Activated T-helper 2 cell treated with anti-CD3 and anti-CD28 coated beads, Interferon-gamma antibody, Interleukin-2, Interleukin-4, amounts not matched to agents 10 μg/mL and 5 μg/mL and 100 μg/mL, durations not matched to agents 14 hours and 24 hours and 36 hours (primary cell): ENCODE measurements around the gene SMIM35. TPM values are rescaled to one million over a fixed set of nuclear protein-coding genes. Genes with fewer than 3 reads are reported as not detected.
A peak's percentile ranks its signal among the peaks of the same experiment; 100 is the strongest.

ENCODE experiments used
- DNase-seq: peaks from one replicate; pipeline ENCODE4 v3.0.0; 2021; ENCODE audit warnings: low spot score
- H3K27ac Mint-ChIP-seq: one replicate; pipeline ENCODE4 v1.8.0; 2021; ENCODE audit warnings: mixed read lengths
- H3K27me3 Mint-ChIP-seq: one replicate; pipeline ENCODE4 v1.8.0; 2021; ENCODE audit warnings: low read depth, mixed read lengths
- H3K36me3 Mint-ChIP-seq: one replicate; pipeline ENCODE4 v1.8.0; 2021; ENCODE audit warnings: low read depth, mixed read lengths
- H3K4me1 Mint-ChIP-seq: one replicate; pipeline ENCODE4 v1.8.0; 2021; ENCODE audit warnings: low read depth, mixed read lengths
- H3K4me3 Mint-ChIP-seq: one replicate; pipeline ENCODE4 v1.8.0; 2021; ENCODE audit warnings: low read depth, mild to moderate bottlenecking, moderate library complexity, mixed read lengths
- H3K9me3 Mint-ChIP-seq: one replicate; pipeline ENCODE4 v1.8.0; 2021; ENCODE audit warnings: mixed read lengths
- intact Hi-C: fragments of 100-400 bp; cut with micrococcal nuclease; formaldehyde crosslinking; loops from one replicate; pipeline ENCODE4 v1.15.1; 2023
- total RNA-seq: library from RNA; stranded (reverse); gene quantifications from 2 replicates; pipeline ENCODE4 v1.2.3, GENCODE V29; 2022

The SMIM35 gene
- total RNA-seq, 1 donor from 2014 or later, result 1.7 TPM

DNA sequence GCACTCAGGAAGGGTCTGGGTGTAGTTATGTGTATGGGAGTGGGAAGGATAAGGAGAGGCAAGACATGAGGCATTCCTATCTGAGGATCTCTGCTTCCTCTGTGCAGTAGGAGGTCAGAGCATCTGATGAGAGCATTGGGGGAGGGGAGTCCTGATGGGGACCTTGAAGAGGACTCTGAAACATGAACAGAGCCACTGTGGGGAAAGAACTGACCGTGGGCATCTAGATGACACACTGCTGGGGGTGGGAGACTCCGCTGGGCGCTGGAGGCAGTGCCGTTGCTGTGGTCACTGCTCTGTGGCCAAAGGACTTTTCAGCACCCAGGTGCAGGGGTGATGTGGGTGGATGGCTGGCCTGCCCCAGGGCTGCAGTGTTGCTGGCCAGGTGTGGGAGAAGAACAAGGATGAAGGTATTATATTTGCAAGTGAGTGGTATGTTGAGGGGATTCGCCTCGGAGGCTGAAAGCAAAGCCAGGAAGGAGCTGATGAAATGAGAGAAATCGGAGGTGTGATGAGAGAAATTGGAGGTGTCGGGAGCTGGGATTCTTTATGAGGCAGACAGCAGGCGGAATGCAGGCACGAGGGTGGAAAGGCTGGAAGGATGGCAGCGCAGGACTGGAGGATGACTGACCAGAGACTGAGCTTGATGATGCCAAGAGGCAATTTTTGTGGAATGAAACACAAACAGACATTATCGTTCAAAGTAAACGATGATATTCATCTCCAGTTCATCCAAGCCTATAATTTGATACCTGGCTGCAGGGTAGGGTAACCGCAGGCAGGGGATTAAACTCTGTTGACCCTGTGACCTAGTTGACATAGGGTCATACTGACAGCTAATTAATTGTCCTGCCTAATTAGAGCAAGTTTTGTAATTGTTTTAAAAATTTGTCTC lies 29.3 kb downstream of the SMIM35 start:
- no peak overlapping the region for H3K27ac Mint-ChIP-seq
- H3K9me3 Mint-ChIP-seq, result no peaks in the 10 kb centered on the region

DNA sequence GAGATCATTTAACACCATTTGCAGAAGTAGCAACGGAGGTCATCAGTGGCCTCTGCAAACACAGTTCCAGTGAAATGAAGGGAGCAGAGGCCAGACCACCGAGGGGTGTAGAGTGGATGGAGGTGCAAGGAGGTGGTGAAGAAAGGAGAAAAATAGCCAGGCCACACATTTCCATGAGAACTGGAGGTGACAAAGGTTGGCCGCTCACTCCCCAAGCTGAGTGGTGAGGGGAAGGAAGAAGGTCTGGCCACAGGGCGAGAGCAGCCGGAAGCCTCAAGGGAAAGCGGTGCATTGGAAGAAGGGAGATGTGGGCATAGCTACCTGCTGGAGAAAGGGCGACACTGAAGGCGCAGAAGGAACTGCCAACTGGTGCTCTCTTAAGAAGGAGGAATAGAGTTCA lies 30.0 kb downstream of the SMIM35 start:
- DNase-seq, result no peak
- no peaks in the 10 kb centered on the region for H3K9me3 Mint-ChIP-seq
- intact Hi-C loops, result no loop called here
- H3K27ac Mint-ChIP-seq, result no peak overlapping the region
- H3K36me3 Mint-ChIP-seq, result no peaks in the 10 kb centered on the region
- H3K4me3 Mint-ChIP-seq, result no peak overlapping the region
- peaks cover 16% of the 10 kb centered on the region for H3K4me1 Mint-ChIP-seq
- H3K27me3 Mint-ChIP-seq, result peaks cover 8% of the 10 kb centered on the region

More for the DNA sequence above, 29.3 kb downstream of the SMIM35 start:
- intact Hi-C loops, result no loop called here
- Mint-ChIP-seq H3K4me3 (no peak overlapping the region), H3K4me1 (peaks cover 10% of the 10 kb centered on the region), H3K27me3 (peaks cover 8% of the 10 kb centered on the region), H3K36me3 (no peaks in the 10 kb centered on the region)
- no peak for DNase-seq

DNA sequence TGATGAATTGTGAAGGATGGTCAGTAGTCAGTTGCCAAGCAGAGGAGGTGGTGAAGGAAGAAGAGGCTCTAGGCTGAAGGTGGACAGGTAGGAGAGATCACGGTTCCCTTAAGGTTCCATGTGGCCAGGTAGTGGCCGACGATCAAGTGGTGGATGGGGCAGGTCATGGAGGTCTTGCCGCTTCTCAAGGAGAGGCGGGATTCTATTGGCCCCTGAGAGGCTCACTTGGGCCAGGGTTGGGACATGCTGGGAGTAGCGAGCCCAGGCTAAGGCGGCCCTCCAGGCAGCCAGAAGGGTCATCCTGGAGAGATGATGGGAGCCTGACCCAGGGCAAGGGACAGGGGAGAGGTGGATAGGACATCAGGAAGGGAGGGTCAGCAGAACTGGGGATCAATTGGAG lies 30.8 kb downstream of the SMIM35 start:
- Mint-ChIP-seq H3K27me3 (peaks cover 8% of the 10 kb centered on the region), H3K9me3 (no peaks in the 10 kb centered on the region), H3K4me1 (peaks cover 24% of the 10 kb centered on the region), H3K27ac (no peak overlapping the region), H3K4me3 (no peak overlapping the region), H3K36me3 (no peaks in the 10 kb centered on the region)
- intact Hi-C loops, result no loop called here
- DNase-seq, result no peak

DNA sequence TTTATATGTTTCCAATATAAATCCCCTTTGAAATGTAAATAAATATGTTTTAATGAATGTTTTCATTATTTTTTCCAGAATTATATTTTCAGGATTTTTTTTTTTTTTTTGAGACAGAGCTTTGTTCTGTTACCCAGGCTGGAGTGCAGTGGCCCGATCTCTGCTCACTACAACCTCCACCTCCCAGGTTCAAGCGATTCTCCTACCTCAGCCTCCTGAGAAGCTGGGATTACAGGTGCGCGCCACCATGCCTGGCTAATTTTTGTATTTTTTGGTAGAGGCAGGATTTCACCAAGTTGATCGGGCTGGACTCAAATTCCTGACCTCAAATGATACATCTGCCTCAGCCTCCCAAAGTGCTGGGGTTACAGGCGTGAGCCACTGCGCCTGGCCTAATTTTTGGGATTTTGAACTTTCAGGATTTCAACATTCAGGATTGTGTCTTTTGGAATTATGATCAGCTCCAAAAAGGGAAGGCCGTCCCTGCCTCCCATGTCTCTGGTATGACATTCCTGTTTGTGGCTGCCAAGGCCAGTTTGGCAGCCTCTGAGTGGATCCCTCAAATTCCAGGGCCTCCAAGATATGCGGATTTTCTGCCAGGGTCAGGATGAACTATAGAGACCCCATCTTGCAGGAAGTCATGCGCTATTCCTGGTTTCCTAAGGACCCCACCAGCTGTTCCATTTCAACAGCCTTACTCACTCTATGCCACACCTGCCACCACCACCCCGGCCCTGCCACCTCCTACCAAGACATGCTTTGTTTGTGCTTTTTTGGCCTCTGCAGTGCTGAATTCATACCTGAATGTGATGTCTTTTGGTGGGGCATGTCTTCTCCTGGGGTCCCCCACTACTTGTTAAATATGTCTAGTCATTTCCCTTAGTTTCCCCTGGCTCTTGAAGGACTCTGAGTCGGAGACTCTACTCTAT lies 31.8 kb downstream of the SMIM35 start:
- Mint-ChIP-seq H3K27me3 (peaks cover 7% of the 10 kb centered on the region), H3K27ac (no peak overlapping the region), H3K4me3 (no peak overlapping the region), H3K4me1 (peaks cover 33% of the 10 kb centered on the region), H3K36me3 (no peaks in the 10 kb centered on the region), H3K9me3 (no peaks in the 10 kb centered on the region)
- no peak for DNase-seq
- intact Hi-C loops, result no loop called here

DNA sequence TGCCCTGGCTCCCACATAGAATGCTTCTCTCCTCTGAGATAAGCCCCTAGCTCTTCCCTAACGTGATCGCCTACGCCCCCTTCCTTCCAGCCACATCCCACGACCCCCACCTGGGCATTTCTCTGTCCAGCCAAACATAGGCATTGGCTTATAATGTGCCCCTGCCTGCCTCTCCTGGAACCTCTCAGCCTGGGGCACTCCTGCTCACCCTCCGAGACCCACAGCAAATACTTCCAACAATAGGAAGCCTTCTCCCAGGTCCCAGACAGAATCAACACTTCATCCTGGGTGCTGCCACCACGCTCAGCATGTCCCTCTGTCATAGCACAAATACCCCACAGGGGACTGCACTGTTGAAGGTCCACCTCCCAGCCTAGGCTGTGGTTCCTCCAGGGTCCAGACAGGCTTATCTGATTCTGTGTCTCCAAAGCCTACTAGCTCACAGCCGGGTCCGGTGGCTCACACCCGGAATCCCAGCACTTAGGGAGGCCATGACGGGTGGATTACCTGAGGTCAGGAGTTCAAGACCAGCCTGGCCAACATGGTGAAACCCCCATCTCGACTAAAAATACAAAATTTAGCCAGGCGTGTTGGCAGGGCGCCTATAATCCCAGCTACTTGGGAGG lies 34.1 kb downstream of the SMIM35 start:
- Mint-ChIP-seq H3K27me3 (peaks cover 7% of the 10 kb centered on the region), H3K4me1 (peaks cover 47% of the 10 kb centered on the region), H3K36me3 (no peaks in the 10 kb centered on the region), H3K4me3 (no peak overlapping the region), H3K27ac (peak overlapping the region; percentile 81), H3K9me3 (no peaks in the 10 kb centered on the region)
- no peak for DNase-seq
- intact Hi-C loops, result loop anchor here (1.0 to 2.0 kb wide), 4 partner anchors 102 to 245 kb away; no protein-coding TSS in a partner anchor

DNA sequence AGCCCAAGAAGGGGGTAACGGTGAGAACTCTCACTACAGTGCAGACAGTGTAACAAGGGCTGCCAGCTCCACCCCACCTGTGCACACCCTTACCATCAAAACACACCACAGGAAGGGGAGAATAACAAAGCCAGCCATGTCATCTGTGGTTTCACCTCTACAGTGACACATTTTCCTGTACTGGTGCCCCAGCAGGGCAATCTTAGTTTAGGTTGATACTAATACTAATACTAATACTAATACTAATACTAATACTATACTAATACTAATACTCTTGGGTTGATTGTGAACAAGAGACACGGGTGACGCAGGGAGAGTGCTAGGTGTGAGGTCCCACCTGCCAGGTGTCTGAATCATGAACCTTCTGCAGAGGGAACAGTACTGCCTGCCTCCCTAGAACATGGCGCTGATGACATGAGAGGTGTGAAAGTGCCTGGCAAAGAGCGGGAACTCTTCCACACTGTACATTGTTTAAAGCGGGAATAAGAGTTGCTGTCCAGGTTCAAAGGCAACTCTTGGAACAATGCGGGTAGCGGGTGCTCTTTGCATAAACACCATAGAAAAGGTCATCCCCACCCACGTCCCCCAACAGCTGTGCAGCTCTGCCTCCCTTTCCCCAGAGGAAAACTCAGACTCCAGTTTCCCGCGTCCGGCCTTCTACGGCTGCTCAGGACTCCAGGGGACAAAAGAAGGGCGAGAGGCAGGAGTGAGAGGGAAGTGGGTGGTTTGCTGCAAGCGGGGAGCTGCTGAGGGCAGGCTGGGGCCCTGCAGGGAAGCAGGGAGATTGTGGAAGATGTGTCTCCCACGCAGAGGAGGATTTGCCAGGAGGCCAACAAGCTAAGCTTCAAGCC lies 34.9 kb downstream of the SMIM35 start:
- Mint-ChIP-seq H3K27ac (peak overlapping the region; percentile 94), H3K36me3 (no peaks in the 10 kb centered on the region), H3K4me3 (peak overlapping the region; percentile 5), H3K4me1 (peaks cover 54% of the 10 kb centered on the region), H3K27me3 (no peaks in the 10 kb centered on the region), H3K9me3 (no peaks in the 10 kb centered on the region)
- intact Hi-C loops, result loop anchor here (2.0 kb wide), 1 partner anchor 229 kb away; no protein-coding TSS in a partner anchor
- DNase-seq, result peak; percentile 65

DNA sequence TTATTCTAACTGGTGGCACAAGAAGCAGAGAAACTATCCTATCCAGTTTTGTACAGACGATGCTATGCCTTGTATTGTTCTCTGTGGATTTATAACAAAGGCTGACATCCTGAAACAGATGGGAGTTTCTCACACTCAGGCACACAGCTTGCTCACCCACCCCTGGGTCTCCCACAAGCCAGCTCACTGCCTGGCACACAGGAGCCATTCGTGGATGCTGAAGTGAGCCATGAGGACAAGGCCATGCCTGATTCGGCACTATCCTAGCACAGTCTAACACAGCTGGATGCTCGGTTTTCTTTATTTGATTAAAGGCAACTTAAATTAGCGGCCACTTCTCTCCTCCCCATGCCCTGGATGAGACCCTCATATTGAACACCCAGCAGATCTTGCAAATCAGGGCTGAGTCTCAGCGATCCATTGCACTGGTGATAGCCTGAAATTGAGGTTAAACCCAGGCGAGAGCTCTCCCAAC lies 35.6 kb downstream of the SMIM35 start:
- Mint-ChIP-seq H3K4me3 (peak overlapping the region; percentile 2), H3K4me1 (peaks cover 61% of the 10 kb centered on the region), H3K9me3 (no peaks in the 10 kb centered on the region), H3K27me3 (no peaks in the 10 kb centered on the region), H3K36me3 (no peaks in the 10 kb centered on the region), H3K27ac (peak overlapping the region; percentile 94)
- intact Hi-C loops, result no loop called here
- no peak for DNase-seq

DNA sequence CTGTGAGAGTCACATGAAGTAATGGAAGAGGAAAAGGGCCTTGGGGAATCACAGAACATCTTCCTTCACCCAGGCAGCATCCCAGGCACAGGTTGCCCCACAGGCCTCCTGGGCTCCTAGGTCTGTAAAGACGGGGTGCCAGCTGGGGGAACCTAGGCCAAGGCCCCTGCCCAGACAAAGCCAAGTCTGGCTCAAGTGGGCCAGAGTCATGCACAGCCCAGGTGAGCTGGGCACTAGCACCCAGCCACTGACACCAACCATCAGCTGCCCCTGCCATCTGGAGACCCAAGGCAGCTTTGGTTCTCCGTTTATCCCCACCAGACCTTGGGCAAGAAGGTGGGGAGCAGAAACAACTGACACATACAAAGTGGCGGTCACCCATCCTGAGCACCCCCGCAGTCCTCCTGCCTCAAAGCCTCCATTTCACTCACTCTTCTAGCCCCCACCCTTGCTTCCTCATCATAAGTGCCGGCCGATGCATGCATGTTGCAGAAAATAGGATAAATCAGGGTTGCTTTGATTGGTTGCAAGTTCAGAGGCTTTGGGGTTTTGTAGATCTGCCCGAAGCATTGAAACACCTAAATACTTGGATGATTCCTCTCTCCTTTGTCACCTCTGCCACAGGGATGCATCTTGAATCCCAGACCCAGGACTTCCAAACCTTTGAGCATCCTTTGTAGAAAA lies 36.4 kb downstream of the SMIM35 start:
- intact Hi-C loops, result no loop called here
- no peak overlapping the region for H3K4me3 Mint-ChIP-seq
- peak overlapping the region; percentile 94 for H3K27ac Mint-ChIP-seq
- H3K27me3 Mint-ChIP-seq, result no peaks in the 10 kb centered on the region
- no peak for DNase-seq
- no peaks in the 10 kb centered on the region for H3K9me3 Mint-ChIP-seq
- H3K36me3 Mint-ChIP-seq, result no peaks in the 10 kb centered on the region
- H3K4me1 Mint-ChIP-seq, result peaks cover 69% of the 10 kb centered on the region

DNA sequence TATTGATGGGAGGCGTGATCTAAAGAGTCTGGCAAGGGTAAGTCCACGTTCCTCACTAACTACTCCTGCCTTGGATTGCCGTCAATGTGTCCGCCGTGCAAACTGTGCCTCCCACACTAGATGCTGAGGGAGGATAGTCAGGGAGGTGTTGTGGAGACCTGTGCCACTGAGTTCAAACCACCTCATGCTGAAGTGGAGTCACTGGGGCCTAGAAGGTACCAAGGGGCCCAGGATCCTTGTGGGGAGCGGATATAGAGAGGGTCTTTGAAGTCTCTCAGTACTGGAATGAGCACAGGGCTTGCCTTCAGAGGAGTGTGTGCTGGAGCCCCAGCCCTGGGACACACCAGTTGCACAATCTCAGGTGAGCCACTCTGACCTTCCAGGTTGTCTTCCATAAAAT lies 37.0 kb downstream of the SMIM35 start:
- Mint-ChIP-seq H3K4me1 (peaks cover 75% of the 10 kb centered on the region), H3K4me3 (no peak overlapping the region), H3K9me3 (no peaks in the 10 kb centered on the region), H3K27me3 (no peaks in the 10 kb centered on the region), H3K27ac (peak overlapping the region; percentile 70), H3K36me3 (no peaks in the 10 kb centered on the region)
- intact Hi-C loops, result loop anchor here (5.0 kb wide), 2 partner anchors 153 to 198 kb away; no protein-coding TSS in a partner anchor
- no peak for DNase-seq

DNA sequence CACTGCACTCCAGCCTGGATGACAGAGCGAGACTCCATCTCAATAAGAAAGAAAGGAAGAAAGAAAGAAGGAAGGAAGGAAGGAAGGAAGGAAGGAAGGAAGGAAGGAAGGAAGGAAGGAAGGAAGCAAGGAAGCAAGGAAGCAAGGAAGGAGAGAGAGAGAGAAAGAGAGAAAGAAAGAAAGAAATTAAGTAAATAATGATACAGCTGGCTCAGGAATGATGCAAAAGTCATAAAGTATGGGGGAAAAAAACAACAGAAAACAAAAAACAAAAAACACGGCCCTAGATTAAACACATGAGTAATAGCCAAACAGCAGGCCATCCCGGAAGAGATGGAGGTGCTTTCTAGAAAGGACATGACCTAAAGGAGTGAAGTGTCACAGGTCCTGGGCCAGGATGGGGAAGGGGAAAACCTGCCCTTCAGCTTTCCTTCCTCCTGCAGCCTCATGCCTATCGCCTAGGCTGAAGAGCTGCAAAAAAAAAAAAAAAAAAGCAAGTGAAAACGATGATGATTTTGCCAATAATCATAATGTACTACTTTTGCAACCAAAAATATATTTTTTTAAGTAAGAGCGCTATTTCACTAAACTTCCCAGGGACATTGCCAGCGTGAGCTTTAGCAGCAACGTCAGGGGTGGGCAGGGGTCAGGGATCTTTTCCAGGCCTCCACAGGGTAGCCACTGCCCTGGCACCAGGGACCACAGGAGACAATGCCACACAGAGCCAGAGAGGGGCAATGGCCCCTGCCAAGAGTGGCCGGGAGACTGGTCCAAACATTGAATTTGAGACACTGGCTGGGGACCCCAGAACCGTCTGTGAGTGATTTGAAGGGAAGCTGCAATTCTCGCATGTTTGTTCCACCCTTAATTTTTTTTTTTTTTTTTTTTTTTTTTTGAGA lies 38.0 kb downstream of the SMIM35 start:
- peaks cover 83% of the 10 kb centered on the region for H3K4me1 Mint-ChIP-seq
- no peaks in the 10 kb centered on the region for H3K9me3 Mint-ChIP-seq
- no peak overlapping the region for H3K4me3 Mint-ChIP-seq
- DNase-seq, result no peak
- peak overlapping the region; percentile 68 for H3K27ac Mint-ChIP-seq
- H3K36me3 Mint-ChIP-seq, result no peaks in the 10 kb centered on the region
- intact Hi-C loops, result loop anchor here (5.0 kb wide), 2 partner anchors 154 to 199 kb away; no protein-coding TSS in a partner anchor
- no peaks in the 10 kb centered on the region for H3K27me3 Mint-ChIP-seq
